Measurements from ENCODE around the gene DCAF4.
A peak's percentile ranks its signal among the peaks of the same experiment; 100 is the strongest.
"Not testable (repeated sequence)": the region's sequence is repeated elsewhere in the genome, so short reads cannot be mapped to it uniquely, and the experiment has no call there.

The DCAF4 gene

GRCh38 chr14:72932893-72933292 is 6.6 kb downstream of the DCAF4 start:
- DNase-seq (ENCODE audit: low spot score) = no peak

GRCh38 chr14:72939630-72940029 is 13.4 kb downstream of the DCAF4 start:
- DNase-seq (ENCODE audit: low spot score) = no peak

GRCh38 chr14:72941286-72941985 is 15.2 kb downstream of the DCAF4 start:
- DNase-seq (ENCODE audit: low spot score) = no peak

GRCh38 chr14:72942934-72943333 is 16.7 kb downstream of the DCAF4 start:
- no peak for DNase-seq (ENCODE audit: low spot score)

DNA sequence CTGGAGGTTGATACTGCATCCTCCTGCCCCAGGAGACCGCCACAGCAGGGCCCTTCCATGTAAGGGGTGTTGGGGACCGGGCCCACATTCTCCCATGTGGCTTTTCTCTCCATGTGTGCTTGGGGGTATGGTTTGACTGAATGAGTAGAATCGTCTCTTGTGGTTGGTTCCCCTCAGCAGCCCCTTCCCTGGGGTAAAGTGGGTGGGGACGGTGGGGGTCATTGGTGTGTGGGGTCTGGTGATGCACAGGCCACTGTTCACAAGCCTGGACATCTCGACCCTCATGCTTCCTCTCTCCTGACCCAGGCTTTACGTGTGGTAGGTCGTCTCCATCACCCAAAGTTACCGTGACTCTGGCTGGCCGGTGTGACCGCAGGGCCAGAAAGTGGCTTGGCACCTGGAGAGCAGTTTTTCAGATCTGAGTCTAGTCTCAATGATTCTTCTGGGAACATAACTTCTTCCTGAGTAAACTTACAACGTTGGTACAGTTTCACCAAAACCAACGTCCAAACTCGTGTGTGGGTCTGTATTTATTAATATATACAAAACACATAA is 17.7 kb downstream of the DCAF4 start:
- no peak for DNase-seq (ENCODE audit: low spot score)

GRCh38 chr14:72945356-72946027 is 19.2 kb downstream of the DCAF4 start:
- DNase-seq (ENCODE audit: low spot score) = no peak

- no peak for DNase-seq (ENCODE audit: low spot score)
These were observed 20.2 kb downstream of the DCAF4 start for GRCh38 chr14:72946491-72946890.

DNA sequence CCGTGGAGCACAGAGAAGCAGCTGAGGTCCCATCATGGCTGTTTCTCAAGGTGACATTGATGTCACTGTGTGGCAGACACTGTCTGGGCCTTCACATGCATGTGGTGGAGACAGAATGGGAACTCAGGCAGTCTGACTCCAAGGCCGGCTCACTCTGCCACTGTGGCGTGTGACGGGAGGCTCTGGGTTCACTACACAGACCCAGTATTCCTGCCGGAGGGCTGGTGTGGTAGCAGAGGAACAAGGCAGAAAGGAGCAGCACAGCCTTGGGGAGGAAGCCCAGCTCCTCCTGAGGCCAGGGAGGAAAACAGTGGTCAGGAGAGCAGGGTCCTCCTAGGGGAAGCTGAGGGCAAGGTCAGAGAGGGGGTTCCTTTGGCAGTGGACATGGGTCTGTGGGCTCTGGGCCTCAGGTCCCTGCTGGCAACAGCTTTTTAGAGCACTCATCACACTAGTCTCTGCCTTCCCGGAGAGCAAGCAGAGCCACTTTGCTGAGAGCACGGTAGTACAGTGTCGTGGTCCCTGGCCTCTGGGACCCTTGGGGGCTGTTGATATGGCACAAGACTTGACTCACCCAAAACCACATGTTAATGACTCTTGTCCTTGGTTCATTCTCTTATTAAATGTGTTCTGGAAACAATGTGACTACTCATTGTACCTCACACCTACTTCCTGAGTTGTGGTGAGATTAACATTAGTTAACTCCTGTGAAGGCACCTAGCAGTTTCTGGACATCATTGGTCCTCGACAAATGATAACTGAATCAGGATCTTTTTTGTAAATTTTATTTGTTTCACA is 21.3 kb downstream of the DCAF4 start:
- no peak for DNase-seq (ENCODE audit: low spot score)

DNA sequence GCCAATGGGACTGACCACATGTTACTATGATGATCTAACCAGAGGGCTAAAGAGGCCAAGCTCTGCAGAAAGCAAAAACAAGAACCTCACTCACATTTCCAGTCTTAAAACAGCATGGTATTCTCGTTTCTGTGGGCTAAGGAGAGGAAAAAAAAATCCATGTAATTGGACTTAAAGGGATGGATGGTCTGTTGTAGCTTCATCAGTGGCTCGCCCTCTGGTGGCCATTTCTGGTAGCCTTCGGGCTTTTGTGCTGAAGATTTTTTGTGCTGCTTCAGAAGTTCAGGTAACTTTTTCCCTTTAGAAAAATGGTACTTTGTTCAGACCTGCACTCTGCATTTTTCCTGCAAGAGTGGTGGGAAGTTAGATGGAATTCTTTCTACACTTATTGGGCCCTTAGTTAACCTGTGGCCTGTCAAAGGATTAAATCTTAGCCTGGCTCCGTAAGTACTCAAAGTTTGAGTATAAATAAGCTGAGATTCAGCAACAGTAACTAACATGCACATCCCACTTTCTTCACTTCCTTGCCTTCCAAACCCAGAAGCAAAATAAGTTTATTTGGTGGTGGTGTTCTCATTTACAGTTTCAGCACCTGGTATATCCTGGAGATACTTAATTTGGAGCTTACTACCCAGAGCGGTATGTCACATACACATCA is 22.3 kb downstream of the DCAF4 start:
- peak; percentile 35 for DNase-seq (ENCODE audit: low spot score)

GRCh38 chr14:72952171-72952570 is 25.9 kb downstream of the DCAF4 start:
- no peak for DNase-seq (ENCODE audit: low spot score)

DNA sequence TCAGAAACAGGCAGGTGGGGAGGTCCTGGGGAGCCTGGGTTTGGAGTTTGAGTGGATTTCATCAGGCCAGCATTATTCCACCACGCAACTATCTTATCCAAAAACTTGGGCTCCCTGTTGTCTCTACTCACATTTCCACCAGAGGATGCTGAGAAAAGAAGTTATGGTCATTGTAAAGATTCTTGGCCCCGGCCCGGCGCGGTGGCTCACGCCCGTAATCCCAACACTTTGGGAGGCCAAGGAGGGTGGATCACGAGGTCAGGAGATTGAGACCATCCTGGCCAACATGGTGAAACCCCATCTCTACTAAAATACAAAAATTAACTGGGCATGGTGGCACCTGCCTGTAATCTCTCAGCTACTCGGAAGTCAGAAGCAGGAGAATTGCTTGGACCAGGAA is 30.5 kb downstream of the DCAF4 start:
- DNase-seq (ENCODE audit: low spot score) = not testable (repeated sequence)

GRCh38 chr14:72957213-72957612 is 30.9 kb downstream of the DCAF4 start:
- DNase-seq (ENCODE audit: low spot score) = no peak

- no peak for DNase-seq (ENCODE audit: low spot score)
These were observed 32.3 kb downstream of the DCAF4 start for GRCh38 chr14:72958548-72958947.

DNA sequence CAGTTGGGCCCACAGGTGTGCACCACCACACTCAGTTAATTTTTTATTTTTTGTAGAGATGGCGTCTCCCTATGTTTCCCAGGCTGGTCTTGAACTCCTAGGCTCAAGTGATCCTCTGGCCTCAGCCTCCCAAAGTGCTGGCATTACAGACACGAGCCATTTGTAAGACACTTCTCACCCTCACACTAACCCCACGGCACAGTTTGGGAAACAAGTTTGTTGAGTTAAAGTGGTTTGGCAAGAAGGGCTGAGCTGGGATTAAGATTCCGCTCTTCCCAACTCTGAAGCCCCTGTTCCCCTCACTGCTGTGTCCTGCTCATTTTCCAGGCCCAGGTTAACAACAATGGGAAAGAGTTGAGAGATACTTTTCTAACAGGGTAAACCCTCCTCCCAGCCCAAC is 34.8 kb downstream of the DCAF4 start:
- DNase-seq (ENCODE audit: low spot score) = not testable (repeated sequence)

GRCh38 chr14:72961579-72962335 is 35.5 kb downstream of the DCAF4 start:
- DNase-seq (ENCODE audit: low spot score) = no peak

DNA sequence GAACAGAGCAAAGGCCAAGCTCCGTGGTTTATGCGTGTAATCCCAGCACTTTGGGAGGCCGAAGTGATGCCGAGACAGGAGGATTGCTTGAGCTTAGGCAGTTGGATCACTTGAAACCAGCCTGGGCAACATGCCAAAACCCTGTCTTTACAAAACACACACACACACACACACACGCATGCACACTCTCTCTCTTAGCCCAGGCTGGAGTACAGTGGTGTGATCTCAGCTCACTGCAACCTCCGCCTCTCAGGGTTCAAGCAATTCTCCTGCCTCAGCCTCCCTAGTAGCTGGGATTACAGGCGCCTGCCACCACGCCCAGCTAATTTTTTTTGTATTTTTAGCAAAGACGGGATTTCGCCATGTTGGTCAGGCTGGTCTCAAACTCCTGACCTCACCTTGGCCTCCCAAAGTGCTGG is 36.1 kb downstream of the DCAF4 start:
- not testable (repeated sequence) for DNase-seq (ENCODE audit: low spot score)

GRCh38 chr14:72962829-72963312 is 36.6 kb downstream of the DCAF4 start:
- DNase-seq (ENCODE audit: low spot score) = no peak

- DNase-seq (ENCODE audit: low spot score) = no peak
These were observed 39.0 kb downstream of the DCAF4 start for GRCh38 chr14:72965249-72965648.

GRCh38 chr14:72966038-72966437 is 39.8 kb downstream of the DCAF4 start:
- no peak for DNase-seq (ENCODE audit: low spot score)

GRCh38 chr14:72968316-72968715 is 42.1 kb downstream of the DCAF4 start:
- no peak for DNase-seq (ENCODE audit: low spot score)

GRCh38 chr14:72970058-72970630 is 43.9 kb downstream of the DCAF4 start:
- no peak for DNase-seq (ENCODE audit: low spot score)

Measured in putamen (tissue), 1 donor.